ENCODE data around the gene ZNF202.

ZNF202 gene

GRCh38 chr11:123694551-123694950 is 46.9 kb downstream of the ZNF202 start:
- no peak overlapping the region for H3K27ac ChIP-seq
- H3K27me3 ChIP-seq = no peaks in the 10 kb centered on the region
- no peaks in the 10 kb centered on the region for H3K4me1 ChIP-seq
- intact Hi-C loops (cut with DNase I; ENCODE audit: low total_unique reads) = no loop called here
- no peaks in the 10 kb centered on the region for H3K9me3 ChIP-seq
- no peak for TF ChIP-seq CTCF (IDR thresholded peaks at IDR 0.05)
- no peak overlapping the region for H3K4me3 ChIP-seq
- no peak for DNase-seq
- no peaks in the 10 kb centered on the region for H3K36me3 ChIP-seq

GRCh38 chr11:123692961-123693360 is 48.5 kb downstream of the ZNF202 start:
- Histone ChIP-seq H3K4me3 (no peak overlapping the region), H3K36me3 (no peaks in the 10 kb centered on the region), H3K27me3 (no peaks in the 10 kb centered on the region), H3K4me1 (no peaks in the 10 kb centered on the region), H3K9me3 (no peaks in the 10 kb centered on the region), H3K27ac (no peak overlapping the region)
- intact Hi-C loops (cut with DNase I; ENCODE audit: low total_unique reads) = no loop called here
- no peak for TF ChIP-seq CTCF (IDR thresholded peaks at IDR 0.05)
- DNase-seq = no peak

- no peaks in the 10 kb centered on the region for H3K9me3 ChIP-seq
- no peaks in the 10 kb centered on the region for H3K36me3 ChIP-seq
- H3K27me3 ChIP-seq = no peaks in the 10 kb centered on the region
- DNase-seq = no peak
- intact Hi-C loops (cut with DNase I; ENCODE audit: low total_unique reads) = no loop called here
- no peak overlapping the region for H3K27ac ChIP-seq
- H3K4me1 ChIP-seq = no peaks in the 10 kb centered on the region
- no peak overlapping the region for H3K4me3 ChIP-seq
- TF ChIP-seq CTCF (IDR thresholded peaks at IDR 0.05) = no peak
Observed at GRCh38 chr11:123690485-123690884, 51.0 kb downstream of the ZNF202 start.

GRCh38 chr11:123684601-123685000 is 56.9 kb downstream of the ZNF202 start:
- H3K4me3 ChIP-seq = no peak overlapping the region
- intact Hi-C loops (cut with DNase I; ENCODE audit: low total_unique reads) = no loop called here
- DNase-seq = no peak

GRCh38 chr11:123683428-123684170 is 57.9 kb downstream of the ZNF202 start:
- Histone ChIP-seq H3K4me3 (no peak overlapping the region), H3K27ac (no peak overlapping the region), H3K9me3 (no peaks in the 10 kb centered on the region), H3K36me3 (no peaks in the 10 kb centered on the region), H3K4me1 (no peaks in the 10 kb centered on the region), H3K27me3 (no peaks in the 10 kb centered on the region)
- DNase-seq = no peak
- intact Hi-C loops (cut with DNase I; ENCODE audit: low total_unique reads) = no loop called here
- no peak for TF ChIP-seq CTCF (IDR thresholded peaks at IDR 0.05)

More at GRCh38 chr11:123684601-123685000, 56.9 kb downstream of the ZNF202 start:
- Histone ChIP-seq H3K27me3 (no peaks in the 10 kb centered on the region), H3K36me3 (no peaks in the 10 kb centered on the region), H3K4me1 (no peaks in the 10 kb centered on the region), H3K27ac (no peak overlapping the region), H3K9me3 (no peaks in the 10 kb centered on the region)
- TF ChIP-seq CTCF (IDR thresholded peaks at IDR 0.05) = no peak
